Right renal pelvis (tissue), 4 donors: ENCODE measurements around the gene ZC3H4. TPM values are rescaled to one million over a fixed set of nuclear protein-coding genes. Genes with fewer than 3 reads are reported as not detected.
"Not testable (repeated sequence)": the region's sequence is repeated elsewhere in the genome, so short reads cannot be mapped to it uniquely, and the experiment has no call there.

Experiments
- DNase-seq, 4 donors: peaks; one replicate each; pipeline ENCODE4 v3.0.0-alpha.2; 2013; ENCODE audit warnings: low read depth in 4 of 4, low spot score in 3 of 4, missing footprints in 1 of 4
- polyA plus RNA-seq, 4 donors: library from polyadenylated mRNA; unstranded; fragments of 120-200 nt; gene quantifications; one replicate each; pipeline ENCODE4 v1.2.1, GENCODE V29; 2013; ENCODE audit not compliant: insufficient read length in 4 of 4

ZC3H4 gene
- polyA plus RNA-seq, 4 donors: 33.8 to 35.2 (median 34.6) TPM

GRCh38 chr19:47093254-47093653 lies 20.3 kb downstream of the ZC3H4 start:
- no peak for DNase-seq

- DNase-seq: no peak
Observed at GRCh38 chr19:47089767-47090350, 23.7 kb downstream of the ZC3H4 start.

DNA sequence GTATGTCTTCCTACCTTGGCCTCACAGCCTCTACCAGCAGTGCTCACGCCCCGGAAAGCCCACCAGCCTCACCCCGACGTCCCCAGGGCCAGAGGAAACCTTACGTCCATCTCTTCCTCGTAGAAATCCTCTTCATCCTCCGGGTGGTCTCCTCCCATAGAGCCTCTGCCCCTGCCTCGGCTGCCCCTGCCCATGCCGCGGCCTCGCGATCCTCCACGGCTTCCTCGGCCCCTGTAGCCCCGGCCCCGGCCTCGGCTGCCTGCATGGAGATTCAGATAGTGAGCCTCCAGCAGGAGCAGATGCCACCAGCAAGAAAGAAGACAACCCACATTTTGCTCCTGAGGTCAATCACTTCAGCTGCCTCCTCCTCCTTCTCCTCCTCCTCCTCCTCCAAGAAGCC lies 27.3 kb downstream of the ZC3H4 start:
- DNase-seq: no peak

GRCh38 chr19:47084879-47085439 lies 28.6 kb downstream of the ZC3H4 start:
- no peak for DNase-seq

- DNase-seq: no peak
Observed at GRCh38 chr19:47082493-47082892, 31.1 kb downstream of the ZC3H4 start.

DNA sequence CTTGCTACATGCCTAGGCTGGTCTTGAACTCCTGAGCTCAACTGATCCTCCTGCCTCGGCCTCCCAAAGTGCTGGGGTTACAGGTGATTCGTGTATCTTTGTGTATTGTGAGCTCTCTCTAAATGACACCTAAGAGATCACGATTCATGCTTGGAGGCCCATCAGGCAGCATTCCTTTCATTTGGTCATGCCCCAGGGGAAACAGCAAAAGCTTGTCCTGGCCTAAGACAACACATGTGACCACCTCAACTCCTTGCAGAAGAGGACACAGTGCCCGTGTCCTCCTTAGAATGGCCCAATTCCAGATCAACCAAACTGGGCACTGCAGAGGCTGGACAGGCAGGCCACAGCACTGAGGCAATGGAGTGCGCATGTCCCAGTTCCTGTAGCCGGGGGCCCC lies 32.5 kb downstream of the ZC3H4 start:
- DNase-seq: no peak

- DNase-seq: not testable (repeated sequence)
Observed at GRCh38 chr19:47078351-47078750, 35.2 kb downstream of the ZC3H4 start.

DNA sequence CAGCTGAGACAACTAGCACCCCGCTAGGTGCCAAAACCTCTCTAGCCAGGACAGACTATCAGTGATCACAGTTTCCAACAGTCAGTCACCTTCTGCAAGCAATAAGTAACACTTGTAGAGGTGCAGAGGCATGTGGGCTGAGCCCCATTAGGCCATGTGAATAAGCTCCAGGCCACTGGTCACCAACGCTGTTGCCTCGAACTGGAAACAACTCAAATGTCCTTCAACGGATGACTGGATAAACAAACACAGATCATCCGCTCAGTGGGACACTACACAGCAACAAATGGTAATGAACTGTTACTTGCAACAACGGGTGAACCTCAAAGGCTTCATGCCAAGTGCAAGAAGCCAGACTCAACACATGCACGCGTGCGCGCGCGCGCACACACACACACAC lies 37.6 kb downstream of the ZC3H4 start:
- peak in 3 of 4 donors; percentile 41 to 56 (median 56) for DNase-seq

- no peak for DNase-seq
Observed at GRCh38 chr19:47075179-47075810, 38.3 kb downstream of the ZC3H4 start.

- no peak for DNase-seq
Observed at GRCh38 chr19:47074621-47075020, 39.0 kb downstream of the ZC3H4 start.

DNA sequence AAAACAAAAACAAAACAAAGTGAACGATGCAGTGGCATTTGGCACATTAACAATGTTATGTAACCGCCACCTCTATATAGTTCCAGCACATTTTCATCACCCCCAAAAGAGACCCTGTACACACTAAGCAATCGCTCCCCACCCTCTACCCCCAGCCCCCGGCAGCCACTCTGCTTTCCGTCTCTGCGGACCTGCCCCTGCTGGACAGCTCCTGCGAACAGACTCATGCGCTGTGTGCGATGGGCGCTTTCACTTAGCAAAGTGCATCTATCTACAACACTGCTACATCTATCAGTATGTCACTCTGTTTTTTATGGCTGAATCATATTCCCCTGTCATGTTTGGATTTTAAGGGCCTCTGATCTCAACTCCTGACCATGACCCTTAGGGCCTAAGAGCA lies 40.0 kb downstream of the ZC3H4 start:
- DNase-seq: no peak

DNA sequence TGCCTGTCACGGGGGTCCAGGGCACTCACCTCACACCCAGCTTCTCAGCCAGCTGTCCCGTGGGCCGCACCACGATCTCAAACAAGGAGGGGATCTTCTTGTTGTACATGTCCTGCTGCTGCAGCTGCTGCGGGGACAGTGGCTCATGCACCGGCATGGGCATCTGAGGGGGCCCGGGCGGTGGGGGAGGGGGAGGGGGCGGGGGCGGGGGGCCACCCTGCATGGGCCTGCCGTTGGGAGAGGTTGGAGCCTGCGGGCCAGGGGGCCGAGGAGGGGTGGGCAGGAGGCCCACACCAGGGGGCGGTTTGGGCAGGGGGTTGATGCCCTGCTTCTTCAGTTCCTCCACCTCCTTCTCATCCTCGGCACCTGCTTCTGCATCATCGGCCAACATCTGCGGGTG lies 41.3 kb downstream of the ZC3H4 start:
- DNase-seq: no peak

DNA sequence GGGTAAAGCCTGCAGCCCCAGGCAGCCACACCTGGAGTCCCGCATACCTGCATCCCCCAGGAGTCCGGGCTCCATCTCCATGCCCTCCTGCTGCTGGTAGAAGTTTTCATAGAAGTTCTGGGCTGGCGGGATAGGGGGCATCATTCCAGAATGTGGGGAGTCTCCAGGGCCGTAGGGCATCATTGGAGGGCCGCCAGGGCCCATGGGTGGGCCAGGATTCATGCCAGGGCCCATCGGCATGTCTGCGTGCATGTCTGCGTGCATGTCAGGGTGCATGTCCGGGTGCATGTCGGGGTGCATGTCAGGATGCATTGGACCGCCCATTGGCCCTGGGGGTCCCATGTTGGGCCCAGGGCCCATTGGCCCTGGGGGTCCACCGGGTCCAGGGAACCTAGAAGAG lies 41.8 kb downstream of the ZC3H4 start:
- no peak for DNase-seq

DNA sequence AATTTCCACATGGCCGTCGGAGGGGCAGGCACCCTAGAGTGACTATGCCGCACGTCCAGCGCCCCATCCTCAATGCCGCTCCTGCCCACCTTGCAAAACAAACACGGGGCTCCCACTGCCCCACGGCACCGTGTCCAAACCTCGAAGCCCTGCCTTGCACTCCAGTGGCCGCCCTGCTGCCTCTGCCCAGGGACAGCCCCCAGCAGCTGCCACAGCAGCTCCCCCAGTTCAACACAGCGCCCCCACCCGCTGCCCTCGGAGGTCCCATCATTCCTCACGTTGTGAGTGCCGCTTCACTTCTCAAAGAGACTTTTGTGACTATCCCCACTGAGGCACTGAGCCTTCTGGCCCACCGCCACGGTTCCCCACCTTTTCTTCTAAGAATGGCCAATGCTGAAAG lies 42.8 kb downstream of the ZC3H4 start:
- no peak for DNase-seq

- no peak for DNase-seq
Observed at GRCh38 chr19:47069795-47070194, 43.8 kb downstream of the ZC3H4 start.

DNA sequence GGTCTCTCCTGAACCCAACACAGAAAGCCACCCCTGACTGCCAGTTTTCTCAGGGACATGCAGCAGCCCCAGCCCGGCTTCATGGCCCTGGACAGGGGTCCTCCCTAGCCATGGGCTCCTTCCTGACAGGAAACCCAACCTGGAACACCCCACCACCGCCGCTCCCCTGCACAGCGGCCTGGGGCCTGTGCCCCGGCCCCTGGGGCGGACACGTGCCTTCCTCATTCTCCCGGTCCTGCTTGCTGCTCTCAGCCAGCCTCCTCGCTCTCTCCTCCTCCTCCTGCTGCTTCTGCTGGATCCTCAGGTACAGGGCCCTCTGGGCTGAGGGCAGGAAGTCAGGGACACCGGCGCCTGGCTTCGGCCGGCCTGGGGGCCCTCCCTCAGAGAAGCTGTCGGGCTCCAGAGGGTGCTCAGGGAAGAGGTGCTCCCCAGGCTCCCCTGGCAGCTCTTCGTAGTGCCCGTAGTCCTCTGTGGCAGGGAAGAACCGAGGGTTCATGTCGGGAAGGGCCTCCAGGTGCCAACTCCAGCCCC lies 44.6 kb downstream of the ZC3H4 start:
- no peak for DNase-seq

- DNase-seq: no peak
Observed at GRCh38 chr19:47068246-47068645, 45.3 kb downstream of the ZC3H4 start.

- DNase-seq: no peak
Observed at GRCh38 chr19:47067215-47067847, 46.2 kb downstream of the ZC3H4 start.

DNA sequence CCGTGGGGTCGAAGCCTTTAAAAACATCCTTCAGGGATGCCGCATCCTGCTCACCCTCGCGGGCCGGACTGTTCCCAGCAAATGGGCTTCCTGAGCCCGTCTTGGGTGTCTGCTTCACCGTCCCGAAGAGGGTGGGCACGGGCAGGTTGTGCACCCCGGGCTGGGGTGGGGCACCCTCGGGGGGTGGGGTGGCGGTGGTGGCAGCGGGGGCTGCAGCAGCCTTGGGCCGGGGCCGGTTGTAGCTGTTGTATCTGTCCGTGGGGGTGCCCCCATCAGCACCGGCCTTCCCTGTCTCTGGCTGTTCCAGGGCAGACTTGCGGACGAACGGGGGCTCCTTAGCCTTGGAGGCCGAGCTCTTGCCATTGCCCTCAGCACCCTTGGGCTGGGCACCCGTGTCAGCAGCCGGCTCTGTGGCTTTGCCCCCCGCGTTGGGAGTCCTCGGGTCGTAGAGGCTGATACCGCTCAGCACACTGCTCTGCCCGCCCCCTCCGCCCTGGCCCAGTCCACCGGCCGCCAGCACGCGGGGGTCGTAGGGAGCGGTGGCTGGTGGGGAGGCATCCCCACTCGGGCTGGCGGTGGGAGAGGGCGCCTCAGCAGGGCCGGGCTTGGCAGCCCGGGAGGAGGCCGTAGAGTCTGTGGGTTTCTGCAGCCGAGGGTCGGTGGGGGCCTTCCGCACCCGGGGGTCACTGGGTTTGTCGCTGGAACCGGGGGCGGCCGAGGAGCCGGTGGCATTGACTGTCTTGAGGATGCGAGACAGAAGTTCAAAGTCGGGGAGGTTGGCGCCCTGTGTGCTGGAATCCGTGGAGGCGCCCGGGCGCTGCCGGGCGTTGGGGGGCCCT lies 47.0 kb downstream of the ZC3H4 start:
- DNase-seq: no peak

DNA sequence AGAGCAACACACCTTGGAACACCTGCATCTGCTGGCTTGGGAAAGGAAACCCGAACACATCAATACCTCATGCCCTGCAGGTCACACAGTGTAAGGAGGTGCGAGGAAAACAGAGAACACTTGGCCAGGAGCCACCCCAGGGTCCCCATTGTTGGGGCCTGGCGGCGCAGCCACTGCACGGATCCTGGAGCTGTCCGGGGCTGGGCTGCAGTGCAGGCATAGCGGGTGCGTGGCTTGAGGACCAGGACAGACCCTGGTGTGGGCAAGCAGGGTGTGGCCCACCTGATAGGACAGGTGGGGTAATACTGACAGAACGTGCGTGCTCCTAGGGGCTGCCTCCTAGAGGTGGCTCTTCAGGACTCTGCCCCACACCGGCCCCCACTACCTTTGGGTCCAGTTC lies 48.3 kb downstream of the ZC3H4 start:
- no peak for DNase-seq

GRCh38 chr19:47063874-47064273 lies 49.7 kb downstream of the ZC3H4 start:
- no peak for DNase-seq
